ENCODE measurements around the gene FLVCR2.

FLVCR2 gene

GRCh38 chr14:75554482-75554881 lies 23.9 kb upstream of the FLVCR2 start:
- DNase-seq (ENCODE audit: low read depth) = no peak

GRCh38 chr14:75558440-75558839 lies 20.0 kb upstream of the FLVCR2 start:
- no peak for DNase-seq (ENCODE audit: low read depth)

- no peak for DNase-seq (ENCODE audit: low read depth)
Observed at GRCh38 chr14:75559045-75559444, 19.4 kb upstream of the FLVCR2 start.

- peak; percentile 40 for DNase-seq (ENCODE audit: low read depth)
Observed at GRCh38 chr14:75559451-75560222, 18.8 kb upstream of the FLVCR2 start.

GRCh38 chr14:75561013-75561432 lies 17.4 kb upstream of the FLVCR2 start:
- DNase-seq (ENCODE audit: low read depth) = no peak

GRCh38 chr14:75562089-75562488 lies 16.3 kb upstream of the FLVCR2 start:
- no peak for DNase-seq (ENCODE audit: low read depth)

- DNase-seq (ENCODE audit: low read depth) = no peak
Observed at GRCh38 chr14:75562489-75562888, 15.9 kb upstream of the FLVCR2 start.

- DNase-seq (ENCODE audit: low read depth) = no peak
Observed at GRCh38 chr14:75563931-75564330, 14.5 kb upstream of the FLVCR2 start.

- DNase-seq (ENCODE audit: low read depth) = no peak
Observed at GRCh38 chr14:75565056-75565455, 13.4 kb upstream of the FLVCR2 start.

GRCh38 chr14:75566321-75566720 lies 12.1 kb upstream of the FLVCR2 start:
- DNase-seq (ENCODE audit: low read depth) = no peak

GRCh38 chr14:75566752-75567151 lies 11.7 kb upstream of the FLVCR2 start:
- no peak for DNase-seq (ENCODE audit: low read depth)

GRCh38 chr14:75568140-75568539 lies 10.3 kb upstream of the FLVCR2 start:
- DNase-seq (ENCODE audit: low read depth) = no peak

GRCh38 chr14:75568791-75569190 lies 9.6 kb upstream of the FLVCR2 start:
- no peak for DNase-seq (ENCODE audit: low read depth)

- DNase-seq (ENCODE audit: low read depth) = no peak
Observed at GRCh38 chr14:75570797-75571196, 7.6 kb upstream of the FLVCR2 start.

- no peak for DNase-seq (ENCODE audit: low read depth)
Observed at GRCh38 chr14:75572104-75572503, 6.3 kb upstream of the FLVCR2 start.

GRCh38 chr14:75577090-75577489 lies 1.3 kb upstream of the FLVCR2 start:
- no peak for DNase-seq (ENCODE audit: low read depth)

GRCh38 chr14:75577729-75578101 lies 705 bp upstream of the FLVCR2 start:
- DNase-seq (ENCODE audit: low read depth) = peak; percentile 74

- DNase-seq (ENCODE audit: low read depth) = peak; percentile 29
Observed at GRCh38 chr14:75578786-75579337, 442 bp downstream of the FLVCR2 start.

GRCh38 chr14:75579338-75579864 lies 981 bp downstream of the FLVCR2 start:
- DNase-seq (ENCODE audit: low read depth) = no peak

GRCh38 chr14:75579882-75580281 lies 1.5 kb downstream of the FLVCR2 start:
- DNase-seq (ENCODE audit: low read depth) = no peak

- no peak for DNase-seq (ENCODE audit: low read depth)
Observed at GRCh38 chr14:75587388-75587787, 9.0 kb downstream of the FLVCR2 start.

GRCh38 chr14:75589931-75590330 lies 11.5 kb downstream of the FLVCR2 start:
- no peak for DNase-seq (ENCODE audit: low read depth)

- no peak for DNase-seq (ENCODE audit: low read depth)
Observed at GRCh38 chr14:75591331-75591946, 13.0 kb downstream of the FLVCR2 start.
